HepG2 (cell line): Measurements from ENCODE around the gene FAM168A. TPM values are rescaled to one million over a fixed set of nuclear protein-coding genes. Genes with fewer than 3 reads are reported as not detected.

Source experiments
- ATAC-seq: fragments of 200-7000 bp; cut with Tn5 transposase; 3 replicates; pipeline ENCODE4 v1.9.1; 2020; ENCODE audit warnings: mild to moderate bottlenecking, moderate library complexity
- BruUV-seq: library from RNA; stranded (reverse); fragments of 400-500 nt; replicated peaks from 2 replicates; lab custom pipeline; 2021; lab: Mats Ljungman, UMichigan
- CTCF ChIA-PET: fragments of 300-600 bp; formaldehyde crosslinking; extraction: SDS; loops from one replicate; lab custom pipeline; 2021; ENCODE audit warnings: low total read pairs, inconsistent platforms, low intra/inter-chr PET ratio; lab: Yijun Ruan, JAX
- POLR2A ChIA-PET: fragments of 350-600 bp; sonication (Branson Sonifier 250); formaldehyde crosslinking; loops from one replicate; lab custom pipeline; 2020; ENCODE audit warnings: antibody characterized with exemption, inconsistent platforms; lab: Yijun Ruan, JAX
- DNase-seq: peaks from one replicate; pipeline ENCODE4 v3.0.0-alpha.2; 2015; ENCODE audit warnings: low spot score
- FAIRE-seq: peaks from 3 replicates; lab custom pipeline; 2011; peaks lifted over from hg19 to GRCh38; lab: Jason Lieb, UNC
- H2AFZ ChIP-seq: one replicate; pipeline ENCODE4 v1.6.1; 2011; ENCODE audit warnings: low read length, inconsistent platforms
- H3K27ac ChIP-seq: fragments of 300-600 bp; 3 replicates; pipeline ENCODE4 v1.8.0; 2011; ENCODE audit warnings: mixed run types, mild to moderate bottlenecking, mixed read lengths, low read length, inconsistent platforms; ENCODE audit not compliant: insufficient read depth; ENCODE audit errors: extremely low read length
- H3K27me3 ChIP-seq, 2 experiments: fragments of 200-600 bp in 1 of 2; 2 replicates in 1 of 2; 3 replicates in 1 of 2; pipeline versions ENCODE4 v1.6.0 to v1.8.0; 2011; ENCODE audit warnings: low read length in 2 of 2, mild to moderate bottlenecking in 2 of 2, moderate library complexity in 2 of 2, inconsistent platforms in 1 of 2; ENCODE audit not compliant: insufficient read depth in 2 of 2, control insufficient read depth in 1 of 2
- H3K36me3 ChIP-seq, 2 experiments: fragments of 200-600 bp in 1 of 2; replicated peaks in 1 of 2; 2 replicates in 1 of 2; 3 replicates in 1 of 2; pipeline versions ENCODE4 v1.5.1 to v1.8.0; 2011; ENCODE audit warnings: low read length in 2 of 2, inconsistent platforms in 1 of 2; ENCODE audit not compliant: insufficient read depth in 2 of 2, control insufficient read depth in 1 of 2
- H3K4me1 ChIP-seq: 2 replicates; pipeline ENCODE4 v1.5.1; 2012; ENCODE audit warnings: low read length, inconsistent platforms; ENCODE audit not compliant: insufficient read depth
- H3K4me2 ChIP-seq: 2 replicates; pipeline ENCODE4 v1.6.0; 2011; ENCODE audit warnings: low read depth, low read length, inconsistent platforms
- H3K4me3 ChIP-seq, 3 experiments: fragments of 200-600 bp in 1 of 3; sonication (generic), shearing (Covaris generic) in 1 of 3; replicated peaks in 1 of 3; 2 replicates each; pipeline ENCODE4 v1.5.1; 2011 to 2016; ENCODE audit warnings: low read length in 3 of 3, inconsistent platforms in 2 of 3, low read depth in 2 of 3, mild to moderate bottlenecking in 2 of 3, control low read depth in 1 of 3, mixed read lengths in 1 of 3; ENCODE audit not compliant: insufficient read depth in 1 of 3
- H3K79me2 ChIP-seq: one replicate; pipeline ENCODE4 v1.6.1; 2011; ENCODE audit warnings: low read length, inconsistent platforms; ENCODE audit not compliant: insufficient read depth
- H3K9ac ChIP-seq: 2 replicates; pipeline ENCODE4 v1.6.0; 2011; ENCODE audit warnings: mild to moderate bottlenecking, low read depth, low read length, inconsistent platforms; ENCODE audit not compliant: insufficient read depth
- H3K9me3 ChIP-seq: 2 replicates; pipeline ENCODE4 v1.5.1; 2012; ENCODE audit warnings: mild to moderate bottlenecking, low read length
- H4K20me1 ChIP-seq: 2 replicates; pipeline ENCODE4 v1.6.0; 2011; ENCODE audit warnings: inconsistent platforms, mild to moderate bottlenecking, low read length, moderate library complexity; ENCODE audit not compliant: insufficient read depth
- ATF7-NPFF ChIP-seq: sonication (generic); formaldehyde crosslinking; IDR thresholded peaks from 2 replicates; pipeline ENCODE4 v1.8.1; 2023; ENCODE audit warnings: mild to moderate bottlenecking, low read depth, missing genetic modification reagents, moderate library complexity
- CAMTA2 ChIP-seq: sonication (generic); formaldehyde crosslinking; IDR thresholded peaks from 2 replicates; pipeline ENCODE4 v1.4.0; 2020; ENCODE audit warnings: mild to moderate bottlenecking, missing genetic modification reagents, borderline replicate concordance
- FOXJ3 ChIP-seq: sonication (generic); formaldehyde crosslinking; IDR thresholded peaks from 2 replicates; pipeline ENCODE4 v1.4.0; 2020; ENCODE audit warnings: missing genetic modification reagents, mild to moderate bottlenecking, borderline replicate concordance
- FOXK2 ChIP-seq: fragments of 450-650 bp; IDR thresholded peaks from 2 replicates; pipeline ENCODE4 v1.6.1; 2016
- GATA4 ChIP-seq: sonication (generic); IDR thresholded peaks from 2 replicates; pipeline ENCODE4 v1.6.1; 2016; ENCODE audit warnings: antibody characterized with exemption, low read depth, borderline replicate concordance
- GZF1 ChIP-seq: sonication (generic); formaldehyde crosslinking; IDR thresholded peaks from 2 replicates; pipeline ENCODE4 v1.5.1; 2020; ENCODE audit warnings: mild to moderate bottlenecking, missing genetic modification reagents
- HNRNPK ChIP-seq: fragments of 200-400 bp; formaldehyde crosslinking; IDR thresholded peaks from 2 replicates; pipeline ENCODE4 v1.6.1; 2018; ENCODE audit warnings: low read length, low read depth, moderate library complexity, mild to moderate bottlenecking; ENCODE audit not compliant: poor library complexity, severe bottlenecking
- KMT2A ChIP-seq: sonication (generic); formaldehyde crosslinking; IDR thresholded peaks from 2 replicates; pipeline ENCODE4 v1.4.0; 2020; ENCODE audit warnings: missing genetic modification reagents
- MED8 ChIP-seq: sonication (generic); formaldehyde crosslinking; IDR thresholded peaks from 2 replicates; pipeline ENCODE4 v1.8.1; 2023; ENCODE audit warnings: mild to moderate bottlenecking, missing genetic modification reagents; ENCODE audit not compliant: insufficient replicate concordance
- TEAD3 ChIP-seq: optimal IDR thresholded peaks from 2 replicates; pipeline ENCODE3; 2016; ENCODE audit warnings: borderline replicate concordance
- THAP11 ChIP-seq: IDR thresholded peaks from 2 replicates; pipeline ENCODE4 v1.6.1; 2016; ENCODE audit warnings: missing biosample characterization, missing genetic modification reagents
- ZNF484 ChIP-seq: sonication (generic); formaldehyde crosslinking; IDR thresholded peaks from 2 replicates; pipeline ENCODE4 v1.5.1; 2020; ENCODE audit warnings: mild to moderate bottlenecking, low read depth, missing genetic modification reagents, borderline replicate concordance
- ZNF597 ChIP-seq: sonication (generic); formaldehyde crosslinking; IDR thresholded peaks from 2 replicates; pipeline ENCODE4 v1.5.0; 2020; ENCODE audit warnings: missing genetic modification reagents
- ZNF7 ChIP-seq: IDR thresholded peaks from 2 replicates; pipeline ENCODE4 v1.6.1; 2016; ENCODE audit warnings: missing biosample characterization, missing genetic modification reagents
- WGBS: methylation state at CpG from one replicate; pipeline ENCODE4 v1.1.6; 2017; ENCODE audit warnings: low lambda C conversion rate; 5-methylcytosine and 5-hydroxymethylcytosine counted together
- in situ Hi-C: cut with HindIII; loops from 2 replicates; pipeline ENCODE4 v1.10.0; 2017; ENCODE audit warnings: low pct_unique_long_range_greater_than_20kb; ENCODE audit not compliant: extremely low pct_ligation_motif_present
- intact Hi-C: fragments of 100-400 bp; cut with micrococcal nuclease; formaldehyde crosslinking; loops from one replicate; pipeline ENCODE4 v1.10.0; 2022; ENCODE audit not compliant: unreplicated experiment
- polyA plus RNA-seq, 8 experiments: library from polyadenylated mRNA; depleted of rRNA in 3 of 8; stranded (reverse) in 7 of 8; unstranded in 1 of 8; fragments of >200 nt; fragmentation: Illumina TruSeq in 4 of 8; extraction: Trizol in 4 of 8; gene quantifications; 2 replicates each; pipeline versions ENCODE4 v1.2.1 to v1.2.3, GENCODE V29; 2011 to 2016; ENCODE audit warnings: low read depth in 4 of 8, missing spikeins in 1 of 8, mixed read lengths in 1 of 8; ENCODE audit not compliant: insufficient read depth in 1 of 8
- total RNA-seq, 5 experiments: library from RNA; depleted of rRNA; stranded (reverse); fragments of >200 nt; fragmentation: Illumina TruSeq; extraction: Trizol; gene quantifications; 2 replicates each; pipeline ENCODE4 v1.2.3, GENCODE V29; 2016; ENCODE audit warnings: low read depth in 1 of 5
- TF ChIP-seq, protein P1 (sequence below): sonication (generic); formaldehyde crosslinking; IDR thresholded peaks from 2 replicates; pipeline ENCODE4 v1.5.0; 2020; ENCODE audit warnings: missing genetic modification reagents

Gene FAM168A
- total and polyA plus RNA-seq, 2 of the 13 experiments (the other 11 are each of a cell fraction or from before 2014, with no cell fraction given) = 13.9 to 15.8 TPM

- DNase-seq (no peak), ATAC-seq (no peak), FAIRE-seq (no peak)
- Histone ChIP-seq H3K79me2 (peaks cover 6% of the 10 kb centered on the region), H3K4me2 (no peak overlapping the region), H3K4me1 (peaks cover 23% of the 10 kb centered on the region), H3K36me3 (no peaks in the 10 kb centered on the region; a peak in 1 of 5 replicates), H4K20me1 (no peaks in the 10 kb centered on the region), H3K27ac (no peak overlapping the region), H2AFZ (no peak overlapping the region), H3K4me3 (no peak overlapping the region), H3K9me3 (no peaks in the 10 kb centered on the region), H3K9ac (no peak overlapping the region), H3K27me3 (no peaks in the 10 kb centered on the region)
- intact Hi-C loops (no loop called here), in situ Hi-C loops (no loop called here)
- CTCF ChIA-PET = no interaction called here
- WGBS = 90% methylated on average over 1 of the region's 1 CpG
- BruUV-seq = no TSS peak
- TF ChIP-seq HNRNPK (no peak), GZF1 (CRISPR knock-in tag) (no peak), GATA4 (no peak), ATF7-NPFF (no peak), MED8 (CRISPR knock-in tag) (no peak), FOXK2 (no peak), ZNF597 (CRISPR knock-in tag) (no peak), THAP11 (CRISPR knock-in tag) (no peak)
- POLR2A ChIA-PET = no interaction called here
These were observed 46.2 kb downstream of the FAM168A start for GRCh38 chr11:73551677-73552076.

GRCh38 chr11:73549376-73549775 lies 48.5 kb downstream of the FAM168A start:
- Histone ChIP-seq H4K20me1 (no peaks in the 10 kb centered on the region), H3K27me3 (no peaks in the 10 kb centered on the region), H3K9ac (no peak overlapping the region), H3K4me2 (no peak overlapping the region), H3K4me1 (peaks cover 6% of the 10 kb centered on the region; the same call in 1 of the 2 replicates), H3K9me3 (no peaks in the 10 kb centered on the region), H3K27ac (no peak overlapping the region), H2AFZ (no peak overlapping the region), H3K79me2 (no peaks in the 10 kb centered on the region), H3K36me3 (no peaks in the 10 kb centered on the region; a peak in 1 of 5 replicates), H3K4me3 (no peak overlapping the region)
- in situ Hi-C loops (no loop called here), intact Hi-C loops (no loop called here)
- FAIRE-seq = no peak
- 85% methylated on average over 4 of the region's 4 CpGs for WGBS
- CTCF ChIA-PET = no interaction called here
- no peak for ATAC-seq
- BruUV-seq = no TSS peak
- DNase-seq = no peak
- POLR2A ChIA-PET = no interaction called here
- TF ChIP-seq ZNF7 (CRISPR knock-in tag) (no peak), GATA4 (no peak), KMT2A (CRISPR knock-in tag) (no peak), CAMTA2 (CRISPR knock-in tag) (no peak), TEAD3 (CRISPR knock-in tag) (no peak), ZNF484 (CRISPR knock-in tag) (no peak), FOXJ3 (no peak)
- TF ChIP-seq, protein P1, sequence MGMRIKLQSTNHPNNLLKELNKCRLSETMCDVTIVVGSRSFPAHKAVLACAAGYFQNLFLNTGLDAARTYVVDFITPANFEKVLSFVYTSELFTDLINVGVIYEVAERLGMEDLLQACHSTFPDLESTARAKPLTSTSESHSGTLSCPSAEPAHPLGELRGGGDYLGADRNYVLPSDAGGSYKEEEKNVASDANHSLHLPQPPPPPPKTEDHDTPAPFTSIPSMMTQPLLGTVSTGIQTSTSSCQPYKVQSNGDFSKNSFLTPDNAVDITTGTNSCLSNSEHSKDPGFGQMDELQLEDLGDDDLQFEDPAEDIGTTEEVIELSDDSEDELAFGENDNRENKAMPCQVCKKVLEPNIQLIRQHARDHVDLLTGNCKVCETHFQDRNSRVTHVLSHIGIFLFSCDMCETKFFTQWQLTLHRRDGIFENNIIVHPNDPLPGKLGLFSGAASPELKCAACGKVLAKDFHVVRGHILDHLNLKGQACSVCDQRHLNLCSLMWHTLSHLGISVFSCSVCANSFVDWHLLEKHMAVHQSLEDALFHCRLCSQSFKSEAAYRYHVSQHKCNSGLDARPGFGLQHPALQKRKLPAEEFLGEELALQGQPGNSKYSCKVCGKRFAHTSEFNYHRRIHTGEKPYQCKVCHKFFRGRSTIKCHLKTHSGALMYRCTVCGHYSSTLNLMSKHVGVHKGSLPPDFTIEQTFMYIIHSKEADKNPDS (CRISPR knock-in tag) = no peak
